Placental epithelial cell (primary cell): ENCODE data around the gene NDUFA12. TPM values are rescaled to one million over a fixed set of nuclear protein-coding genes. Genes with fewer than 3 reads are reported as not detected.

Experiments
- total RNA-seq: library from RNA; depleted of rRNA; stranded (reverse); fragments of >200 nt; gene quantifications from 2 replicates; pipeline ENCODE4 v1.2.3, GENCODE V29; 2012

The NDUFA12 gene
- total RNA-seq: 60.1 and 127 TPM in 2 replicates

GRCh38 chr12:95003213-95003920 is at the start of gene NDUFA12:
Gene NDUFA12 (minus strand): TSS chr12:95003697. CDS start chr12:95003680, 17 bp downstream.

Other genes with a start within 250 kb of the NDUFA12 start
- 15.1 and 29.1 TPM in 2 replicates for gene NR2C1, start 69.9 kb upstream of the NDUFA12 start, total RNA-seq
- gene FGD6, start 213.8 kb upstream of the NDUFA12 start, total RNA-seq: 30.2 and 40.7 TPM in 2 replicates
- 66.3 and 95.5 TPM in 2 replicates for gene VEZT, start 214.1 kb upstream of the NDUFA12 start, total RNA-seq